ENCODE data around the gene DUSP10.
A peak's percentile ranks its signal among the peaks of the same experiment; 100 is the strongest.

Gene DUSP10

DNA sequence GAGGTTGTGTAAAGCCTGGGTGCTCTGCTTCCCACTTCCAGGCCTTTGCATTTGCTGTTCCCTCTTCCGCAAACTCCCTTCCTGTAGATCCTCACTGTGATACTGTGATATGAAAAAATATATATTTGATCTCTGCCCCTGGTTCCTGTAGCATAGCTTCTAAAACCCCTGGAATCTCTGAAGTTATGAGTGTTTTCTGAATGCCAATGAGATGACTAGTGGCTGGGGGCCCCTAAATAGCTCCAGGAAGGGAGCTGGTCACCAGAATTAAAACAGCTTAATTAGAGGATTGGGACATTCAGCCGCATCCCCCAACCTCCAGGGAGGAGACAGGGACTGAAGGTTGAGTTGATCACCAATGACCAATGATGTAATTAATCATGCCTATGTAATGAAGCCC lies 21.9 kb downstream of the DUSP10 start:
- ChIA-PET POLR2A (interaction anchor here (2.7 kb wide), 1 partner anchor 21 kb away, joined by 28 read pairs; the partner anchor contains the start of gene DUSP10), CTCF (interaction anchor here (1.0 to 3.4 kb wide), 7 partner anchors 9 to 735 kb away, joined by 3 to 18 read pairs (median 4); no protein-coding TSS in a partner anchor)
- no peak overlapping the region for H3K4me3 ChIP-seq (ENCODE audit: low read depth, low read length)
- DNase-seq (ENCODE audit: low read depth, low spot score): no peak
- TF ChIP-seq, protein P1, sequence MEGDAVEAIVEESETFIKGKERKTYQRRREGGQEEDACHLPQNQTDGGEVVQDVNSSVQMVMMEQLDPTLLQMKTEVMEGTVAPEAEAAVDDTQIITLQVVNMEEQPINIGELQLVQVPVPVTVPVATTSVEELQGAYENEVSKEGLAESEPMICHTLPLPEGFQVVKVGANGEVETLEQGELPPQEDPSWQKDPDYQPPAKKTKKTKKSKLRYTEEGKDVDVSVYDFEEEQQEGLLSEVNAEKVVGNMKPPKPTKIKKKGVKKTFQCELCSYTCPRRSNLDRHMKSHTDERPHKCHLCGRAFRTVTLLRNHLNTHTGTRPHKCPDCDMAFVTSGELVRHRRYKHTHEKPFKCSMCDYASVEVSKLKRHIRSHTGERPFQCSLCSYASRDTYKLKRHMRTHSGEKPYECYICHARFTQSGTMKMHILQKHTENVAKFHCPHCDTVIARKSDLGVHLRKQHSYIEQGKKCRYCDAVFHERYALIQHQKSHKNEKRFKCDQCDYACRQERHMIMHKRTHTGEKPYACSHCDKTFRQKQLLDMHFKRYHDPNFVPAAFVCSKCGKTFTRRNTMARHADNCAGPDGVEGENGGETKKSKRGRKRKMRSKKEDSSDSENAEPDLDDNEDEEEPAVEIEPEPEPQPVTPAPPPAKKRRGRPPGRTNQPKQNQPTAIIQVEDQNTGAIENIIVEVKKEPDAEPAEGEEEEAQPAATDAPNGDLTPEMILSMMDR (IDR thresholded peaks at IDR 0.05; ENCODE audit: insufficient read depth, low read length, missing control alignments): no peak

GRCh38 chr1:221719278-221719597 lies 22.7 kb downstream of the DUSP10 start:
- ChIA-PET CTCF (interaction anchor here (0.7 to 3.4 kb wide), 6 partner anchors 18 to 736 kb away, joined by 3 to 18 read pairs (median 4); no protein-coding TSS in a partner anchor), POLR2A (interaction anchor here (1.1 to 2.7 kb wide), 4 partner anchors 22 to 612 kb away, joined by 3 to 28 read pairs (median 6); partner anchors contain the start of gene DUSP10)
- DNase-seq (ENCODE audit: low read depth, low spot score): no peak
- H3K4me3 ChIP-seq (ENCODE audit: low read depth, low read length): no peak overlapping the region
- TF ChIP-seq, protein P1 (IDR thresholded peaks at IDR 0.05; ENCODE audit: insufficient read depth, low read length, missing control alignments): no peak

- ChIA-PET CTCF (interaction anchor here (0.7 to 3.4 kb wide), 9 partner anchors 18 to 737 kb away, joined by 3 to 18 read pairs (median 4); partner anchors contain the start of gene DUSP10), POLR2A (interaction anchor here (0.7 to 2.7 kb wide), 11 partner anchors 9 to 613 kb away, joined by 3 to 28 read pairs (median 4); partner anchors contain the start of gene DUSP10)
- TF ChIP-seq, protein P1 (IDR thresholded peaks at IDR 0.05; ENCODE audit: insufficient read depth, low read length, missing control alignments): no peak
- no peak overlapping the region for H3K4me3 ChIP-seq (ENCODE audit: low read depth, low read length)
- peak; percentile 98 for DNase-seq (ENCODE audit: low read depth, low spot score)
These were observed 23.3 kb downstream of the DUSP10 start for GRCh38 chr1:221718381-221719277.

DNA sequence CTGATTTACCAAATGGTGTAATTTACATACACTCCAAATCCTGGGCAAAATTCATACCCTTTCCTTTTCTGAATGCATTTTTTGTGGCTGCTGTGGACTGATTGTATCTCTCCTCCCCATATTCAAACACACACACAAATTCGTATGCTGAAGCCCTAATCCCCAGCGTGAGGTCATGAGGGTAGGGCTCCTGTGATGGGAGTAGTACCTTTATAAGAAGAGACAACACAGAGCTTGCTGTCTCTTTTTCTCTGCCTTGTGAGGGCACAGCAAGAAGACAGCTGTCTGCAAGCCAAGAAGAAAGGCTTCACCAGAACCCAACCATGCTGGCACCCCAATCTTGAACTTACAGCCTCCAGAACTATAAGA lies 24.4 kb downstream of the DUSP10 start:
- H3K4me3 ChIP-seq (ENCODE audit: low read depth, low read length): no peak overlapping the region
- DNase-seq (ENCODE audit: low read depth, low spot score): no peak
- ChIA-PET POLR2A (interaction anchor here (0.6 to 1.6 kb wide), 6 partner anchors 8 to 279 kb away, joined by 3 to 7 read pairs (median 4); no protein-coding TSS in a partner anchor), CTCF (interaction anchor here (0.9 to 3.4 kb wide), 7 partner anchors 10 to 738 kb away, joined by 3 to 18 read pairs (median 3); partner anchors contain the start of gene DUSP10)
- TF ChIP-seq, protein P1 (IDR thresholded peaks at IDR 0.05; ENCODE audit: insufficient read depth, low read length, missing control alignments): no peak

DNA sequence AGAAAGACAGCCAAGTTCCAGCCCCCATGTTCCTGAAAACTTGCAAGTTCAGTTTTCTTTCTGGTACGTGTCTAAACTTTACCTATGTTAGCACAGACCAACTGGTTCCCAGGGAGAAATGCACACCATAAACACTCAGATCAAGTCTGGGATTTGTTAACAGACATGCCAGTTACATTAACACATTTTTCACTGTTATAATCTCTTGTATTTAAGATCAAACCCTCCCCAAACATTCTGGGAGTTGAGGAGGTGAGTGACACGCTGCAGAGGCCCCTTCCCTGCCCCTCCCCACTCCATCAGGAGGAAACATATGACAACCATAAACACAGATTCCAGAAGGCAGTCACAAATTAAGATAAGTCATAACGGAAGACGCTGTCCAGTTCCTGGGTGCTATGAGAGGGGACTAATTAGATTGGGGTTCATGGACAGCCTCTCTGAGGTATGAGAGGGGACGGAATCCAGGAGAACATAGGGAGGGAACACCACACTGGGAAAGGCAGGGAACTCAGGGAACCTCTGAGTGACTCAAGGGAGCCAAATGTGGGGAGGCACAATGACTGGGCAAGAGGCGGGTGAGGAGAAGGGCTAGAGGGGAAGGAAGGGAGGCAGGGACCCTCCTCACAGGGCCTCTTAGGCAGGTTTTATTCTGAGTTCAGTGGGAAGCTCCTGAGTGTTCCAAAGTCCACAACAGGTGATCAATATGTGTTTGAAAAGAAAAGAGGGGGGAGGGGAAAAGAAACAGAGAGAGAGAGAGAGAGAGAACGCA lies 25.0 kb downstream of the DUSP10 start:
- DNase-seq (ENCODE audit: low read depth, low spot score): no peak
- TF ChIP-seq, protein P1 (IDR thresholded peaks at IDR 0.05; ENCODE audit: insufficient read depth, low read length, missing control alignments): no peak
- ChIA-PET CTCF (interaction anchor here (0.9 to 3.4 kb wide), 5 partner anchors 9 to 738 kb away, joined by 3 to 18 read pairs (median 3); partner anchors contain the start of gene DUSP10), POLR2A (interaction anchor here (0.6 to 1.6 kb wide), 2 partner anchors 7 to 278 kb away, joined by 3 to 5 read pairs; no protein-coding TSS in a partner anchor)
- no peak overlapping the region for H3K4me3 ChIP-seq (ENCODE audit: low read depth, low read length)
